ENCODE measurements around the gene LHCGR. TPM values are rescaled to one million over a fixed set of nuclear protein-coding genes. Genes with fewer than 3 reads are reported as not detected.

The LHCGR gene
- not detected in 3 replicates for total RNA-seq
- long read RNA-seq = 0 reads

DNA sequence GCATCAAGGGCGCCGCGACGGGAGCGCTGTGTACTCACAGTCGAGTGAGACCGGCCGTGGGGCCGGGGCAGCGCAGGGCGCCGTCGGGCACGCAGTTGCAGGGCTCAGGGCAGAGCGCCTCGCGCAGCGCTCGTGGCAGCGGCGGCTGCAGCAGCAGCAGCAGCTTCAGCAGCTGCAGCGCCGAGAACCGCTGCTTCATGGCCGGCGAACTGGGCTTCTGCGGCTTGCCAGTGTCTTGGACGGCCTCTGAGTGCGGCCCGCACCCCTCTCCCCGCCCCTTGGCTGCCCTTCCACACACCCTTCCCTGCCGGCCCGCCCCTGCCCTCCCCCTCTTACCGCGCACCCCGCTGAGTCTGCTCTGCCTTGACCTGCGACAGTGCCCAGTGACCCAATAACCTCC is at the start of gene LHCGR:
Gene LHCGR, minus strand, starts transcription at position 252 of the 400 bp plus-strand sequence. Its CDS starts 53 bp downstream, at position 199.
- peaks cover 46% of the 10 kb centered on the region for H3K27me3 Mint-ChIP-seq (ENCODE audit: low read depth)
- no peak within 1 kb of the TSS for H3K27ac Mint-ChIP-seq (ENCODE audit: unreplicated experiment)
- DNase-seq (ENCODE audit: low spot score) = peak; percentile 93
- H3K4me1 Mint-ChIP-seq (ENCODE audit: low read depth) = peaks cover 5% of the 10 kb centered on the region
- H3K4me3 Mint-ChIP-seq (ENCODE audit: unreplicated experiment) = peak within 1 kb of the TSS; percentile 47
- no peak for TF ChIP-seq CTCF (IDR thresholded peaks at IDR 0.05)
- H3K36me3 Mint-ChIP-seq (ENCODE audit: low read depth) = peaks cover 2% of the 10 kb centered on the region
- H3K9me3 Mint-ChIP-seq (ENCODE audit: low read depth) = no peaks in the 10 kb centered on the region

- no peak overlapping the region for H3K4me3 Mint-ChIP-seq (ENCODE audit: unreplicated experiment)
- peaks cover 7% of the 10 kb centered on the region for H3K27me3 Mint-ChIP-seq (ENCODE audit: low read depth)
- no peak for DNase-seq (ENCODE audit: low spot score)
- no peak overlapping the region for H3K27ac Mint-ChIP-seq (ENCODE audit: unreplicated experiment)
- peaks cover 17% of the 10 kb centered on the region for H3K9me3 Mint-ChIP-seq (ENCODE audit: low read depth)
- no peaks in the 10 kb centered on the region for H3K36me3 Mint-ChIP-seq (ENCODE audit: low read depth)
- no peaks in the 10 kb centered on the region for H3K4me1 Mint-ChIP-seq (ENCODE audit: low read depth)
- TF ChIP-seq CTCF (IDR thresholded peaks at IDR 0.05) = no peak
These were observed 44.1 kb upstream of the LHCGR start for GRCh38 chr2:48799601-48800000.

- H3K4me3 Mint-ChIP-seq (ENCODE audit: unreplicated experiment) = no peak overlapping the region
- TF ChIP-seq CTCF (IDR thresholded peaks at IDR 0.05) = no peak
- no peaks in the 10 kb centered on the region for H3K36me3 Mint-ChIP-seq (ENCODE audit: low read depth)
- H3K4me1 Mint-ChIP-seq (ENCODE audit: low read depth) = no peaks in the 10 kb centered on the region
- H3K27me3 Mint-ChIP-seq (ENCODE audit: low read depth) = peaks cover 13% of the 10 kb centered on the region
- no peak for DNase-seq (ENCODE audit: low spot score)
- H3K9me3 Mint-ChIP-seq (ENCODE audit: low read depth) = peaks cover 11% of the 10 kb centered on the region
- no peak overlapping the region for H3K27ac Mint-ChIP-seq (ENCODE audit: unreplicated experiment)
These were observed 39.5 kb upstream of the LHCGR start for GRCh38 chr2:48795065-48795464.

DNA sequence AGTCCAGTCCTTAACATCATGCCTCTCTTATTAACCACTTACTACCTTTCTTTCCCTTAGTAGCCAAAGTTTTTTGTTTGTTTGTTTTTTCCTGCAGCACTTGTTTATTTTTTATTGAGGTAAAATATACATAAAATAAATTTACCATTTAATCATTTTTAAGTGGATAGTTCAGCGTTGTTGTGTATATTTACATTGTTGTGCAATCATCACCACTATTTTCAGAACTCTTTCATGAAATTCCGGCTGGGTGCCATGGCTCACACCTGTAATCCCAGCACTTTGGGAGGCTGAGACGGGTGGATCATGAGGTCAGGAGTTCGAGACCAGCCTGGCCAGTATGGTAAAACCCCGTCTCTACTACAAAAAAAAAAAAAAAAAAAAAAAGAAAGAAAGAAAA is 38.1 kb upstream of the LHCGR start:
- Mint-ChIP-seq H3K27ac (ENCODE audit: unreplicated experiment) (no peak overlapping the region), H3K36me3 (ENCODE audit: low read depth) (no peaks in the 10 kb centered on the region), H3K27me3 (ENCODE audit: low read depth) (peaks cover 13% of the 10 kb centered on the region), H3K4me3 (ENCODE audit: unreplicated experiment) (no peak overlapping the region), H3K4me1 (ENCODE audit: low read depth) (no peaks in the 10 kb centered on the region), H3K9me3 (ENCODE audit: low read depth) (peaks cover 11% of the 10 kb centered on the region)
- no peak for TF ChIP-seq CTCF (IDR thresholded peaks at IDR 0.05)
- DNase-seq (ENCODE audit: low spot score) = no peak

GRCh38 chr2:48792030-48792429 is 36.5 kb upstream of the LHCGR start:
- peaks cover 15% of the 10 kb centered on the region for H3K27me3 Mint-ChIP-seq (ENCODE audit: low read depth)
- no peaks in the 10 kb centered on the region for H3K36me3 Mint-ChIP-seq (ENCODE audit: low read depth)
- H3K4me1 Mint-ChIP-seq (ENCODE audit: low read depth) = no peaks in the 10 kb centered on the region
- no peak overlapping the region for H3K27ac Mint-ChIP-seq (ENCODE audit: unreplicated experiment)
- no peak overlapping the region for H3K4me3 Mint-ChIP-seq (ENCODE audit: unreplicated experiment)
- peaks cover 11% of the 10 kb centered on the region for H3K9me3 Mint-ChIP-seq (ENCODE audit: low read depth)
- no peak for DNase-seq (ENCODE audit: low spot score)
- no peak for TF ChIP-seq CTCF (IDR thresholded peaks at IDR 0.05)

Measured in chondrocyte (in vitro differentiated cells).